Astrocyte (in vitro differentiated cells and primary cell): ENCODE measurements around the gene ANTXR2. TPM values are rescaled to one million over a fixed set of nuclear protein-coding genes. Genes with fewer than 3 reads are reported as not detected.

Experiments used
- DNase-seq: peaks from one replicate; pipeline ENCODE4 v3.0.0-alpha.2; 2010; ENCODE audit warnings: low read depth
- FAIRE-seq: peaks from 2 replicates; lab custom pipeline; 2011; peaks lifted over from hg19 to GRCh38; lab: Jason Lieb, UNC
- H2AFZ ChIP-seq: 2 replicates; pipeline ENCODE4 v1.6.0; 2012; ENCODE audit warnings: low read depth, low read length, inconsistent platforms
- H3K27ac ChIP-seq: 2 replicates; pipeline ENCODE4 v1.5.1; 2011; ENCODE audit warnings: low read depth, low read length, inconsistent platforms
- H3K27me3 ChIP-seq: 2 replicates; pipeline ENCODE4 v1.6.0; 2011; ENCODE audit warnings: low read length, inconsistent platforms; ENCODE audit not compliant: insufficient read depth
- H3K36me3 ChIP-seq: 2 replicates; pipeline ENCODE4 v1.5.1; 2011; ENCODE audit warnings: low read length, inconsistent platforms; ENCODE audit not compliant: insufficient read depth
- H3K4me1 ChIP-seq: 2 replicates; pipeline ENCODE4 v1.5.1; 2011; ENCODE audit warnings: low read length, inconsistent platforms; ENCODE audit not compliant: insufficient read depth
- H3K4me2 ChIP-seq: 2 replicates; pipeline ENCODE4 v1.6.0; 2012; ENCODE audit warnings: low read length, inconsistent platforms
- H3K4me3 ChIP-seq: 2 replicates; pipeline ENCODE4 v1.5.1; 2011; ENCODE audit warnings: low read depth, mild to moderate bottlenecking, low read length, inconsistent platforms; ENCODE audit not compliant: insufficient read depth
- H3K79me2 ChIP-seq: 2 replicates; pipeline ENCODE4 v1.6.0; 2012; ENCODE audit warnings: mild to moderate bottlenecking, low read length, inconsistent platforms; ENCODE audit not compliant: insufficient read depth
- H3K9ac ChIP-seq: 2 replicates; pipeline ENCODE4 v1.6.0; 2012; ENCODE audit warnings: mild to moderate bottlenecking, low read length, inconsistent platforms
- H3K9me3 ChIP-seq: 2 replicates; pipeline ENCODE4 v1.5.1; 2012; ENCODE audit warnings: low read depth, mild to moderate bottlenecking, low read length, inconsistent platforms; ENCODE audit not compliant: insufficient read depth
- H4K20me1 ChIP-seq: 2 replicates; pipeline ENCODE4 v1.6.0; 2012; ENCODE audit warnings: low read length, inconsistent platforms; ENCODE audit not compliant: insufficient read depth
- H3K27ac Mint-ChIP-seq: one replicate; pipeline ENCODE4 v1.8.0; 2021; ENCODE audit warnings: mild to moderate bottlenecking, mixed read lengths; ENCODE audit not compliant: unreplicated experiment
- H3K27me3 Mint-ChIP-seq: one replicate; pipeline ENCODE4 v1.8.0; 2021; ENCODE audit warnings: low read depth, mixed read lengths; ENCODE audit not compliant: unreplicated experiment
- H3K36me3 Mint-ChIP-seq: one replicate; pipeline ENCODE4 v1.8.0; 2021; ENCODE audit warnings: low read depth, mixed read lengths; ENCODE audit not compliant: unreplicated experiment
- H3K4me1 Mint-ChIP-seq: one replicate; pipeline ENCODE4 v1.8.0; 2021; ENCODE audit warnings: low read depth, mixed read lengths; ENCODE audit not compliant: unreplicated experiment
- H3K4me3 Mint-ChIP-seq: one replicate; pipeline ENCODE4 v1.8.0; 2021; ENCODE audit warnings: mild to moderate bottlenecking, moderate library complexity, mixed read lengths; ENCODE audit not compliant: unreplicated experiment
- H3K9me3 Mint-ChIP-seq: one replicate; pipeline ENCODE4 v1.8.0; 2021; ENCODE audit warnings: mild to moderate bottlenecking, mixed read lengths; ENCODE audit not compliant: unreplicated experiment
- CTCF ChIP-seq: IDR thresholded peaks from 2 replicates; pipeline ENCODE4 v1.5.1; 2011; ENCODE audit warnings: low read depth, mild to moderate bottlenecking, inconsistent platforms, low read length, moderate library complexity; ENCODE audit not compliant: insufficient read depth
- EZH2 ChIP-seq: IDR thresholded peaks from 2 replicates; pipeline ENCODE4 v1.6.1; 2012; ENCODE audit warnings: mild to moderate bottlenecking, low read length, inconsistent platforms; ENCODE audit not compliant: insufficient read depth
- total RNA-seq: library from RNA; stranded (reverse); gene quantifications from 2 replicates; pipeline ENCODE4 v1.2.1, GENCODE V29; 2021

Gene ANTXR2
- total RNA-seq, 1 donor from 2014 or later: 34.7 TPM

- H3K79me2 ChIP-seq: peaks cover 14% of the 10 kb centered on the region
- Mint-ChIP-seq H3K9me3 (no peaks in the 10 kb centered on the region), H3K27me3 (no peaks in the 10 kb centered on the region), H3K36me3 (no peaks in the 10 kb centered on the region), H3K4me1 (peaks cover 1% of the 10 kb centered on the region), H3K4me3 (no peak overlapping the region), H3K27ac (no peak overlapping the region)
- H4K20me1 ChIP-seq: no peaks in the 10 kb centered on the region
- peak overlapping the region; percentile 79 for H3K9ac ChIP-seq
- H3K36me3 ChIP-seq: peaks cover 21% of the 10 kb centered on the region
- no peak overlapping the region for H3K4me3 ChIP-seq
- no peaks in the 10 kb centered on the region for H3K9me3 ChIP-seq
- peak overlapping the region; percentile 78 for H3K4me2 ChIP-seq
- no peaks in the 10 kb centered on the region for H3K27me3 ChIP-seq
- peak overlapping the region; percentile 97 for H3K27ac ChIP-seq
- peaks cover 26% of the 10 kb centered on the region for H3K4me1 ChIP-seq
- peak; percentile 99 for FAIRE-seq
- TF ChIP-seq CTCF: no peak
- TF ChIP-seq EZH2: no peak
- DNase-seq: peak; percentile 95
- peak overlapping the region; percentile 20 for H2AFZ ChIP-seq
These were observed 55.7 kb downstream of the ANTXR2 start for GRCh38 chr4:80017125-80017854.

GRCh38 chr4:80016506-80016905, 56.5 kb downstream of the ANTXR2 start:
- H3K9me3 Mint-ChIP-seq: no peaks in the 10 kb centered on the region
- H3K27me3 ChIP-seq: no peaks in the 10 kb centered on the region
- H3K9ac ChIP-seq: peak overlapping the region; percentile 79
- no peaks in the 10 kb centered on the region for H4K20me1 ChIP-seq
- H3K4me3 Mint-ChIP-seq: no peak overlapping the region
- peak overlapping the region; percentile 78 for H3K4me2 ChIP-seq
- H3K36me3 ChIP-seq: peaks cover 17% of the 10 kb centered on the region
- H3K9me3 ChIP-seq: no peaks in the 10 kb centered on the region
- TF ChIP-seq CTCF: no peak
- no peak for TF ChIP-seq EZH2
- no peak overlapping the region for H3K4me3 ChIP-seq
- H2AFZ ChIP-seq: no peak overlapping the region
- H3K36me3 Mint-ChIP-seq: no peaks in the 10 kb centered on the region
- H3K27ac ChIP-seq: peak overlapping the region; percentile 97
- peaks cover 14% of the 10 kb centered on the region for H3K79me2 ChIP-seq
- DNase-seq (peak; percentile 68), FAIRE-seq (peak; percentile 55)
- no peak overlapping the region for H3K27ac Mint-ChIP-seq
- peaks cover 1% of the 10 kb centered on the region for H3K4me1 Mint-ChIP-seq
- H3K27me3 Mint-ChIP-seq: no peaks in the 10 kb centered on the region
- peaks cover 32% of the 10 kb centered on the region for H3K4me1 ChIP-seq
